Measurements from ENCODE around the gene ZNF516.

DNA sequence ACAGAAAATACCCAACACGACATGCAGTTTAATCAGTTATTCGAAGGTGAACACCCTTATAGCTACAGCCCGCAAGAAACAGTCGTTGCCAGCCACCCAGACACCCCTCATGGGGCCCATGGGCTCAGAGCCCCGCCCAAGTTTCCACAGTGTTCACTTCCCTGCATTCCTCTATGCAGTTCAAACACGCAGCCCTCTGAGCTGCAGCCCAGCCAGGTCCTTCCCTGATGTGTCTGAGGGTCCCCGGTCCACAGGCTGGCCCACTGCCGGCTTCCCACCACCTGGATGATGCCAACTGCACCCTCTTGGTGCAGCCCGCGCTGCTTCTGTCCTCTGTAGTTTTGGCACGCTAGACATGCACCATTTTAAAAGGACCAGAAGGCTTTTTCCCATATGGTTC, 87.4 kb downstream of the ZNF516 start:
- TF ChIP-seq, protein P1, sequence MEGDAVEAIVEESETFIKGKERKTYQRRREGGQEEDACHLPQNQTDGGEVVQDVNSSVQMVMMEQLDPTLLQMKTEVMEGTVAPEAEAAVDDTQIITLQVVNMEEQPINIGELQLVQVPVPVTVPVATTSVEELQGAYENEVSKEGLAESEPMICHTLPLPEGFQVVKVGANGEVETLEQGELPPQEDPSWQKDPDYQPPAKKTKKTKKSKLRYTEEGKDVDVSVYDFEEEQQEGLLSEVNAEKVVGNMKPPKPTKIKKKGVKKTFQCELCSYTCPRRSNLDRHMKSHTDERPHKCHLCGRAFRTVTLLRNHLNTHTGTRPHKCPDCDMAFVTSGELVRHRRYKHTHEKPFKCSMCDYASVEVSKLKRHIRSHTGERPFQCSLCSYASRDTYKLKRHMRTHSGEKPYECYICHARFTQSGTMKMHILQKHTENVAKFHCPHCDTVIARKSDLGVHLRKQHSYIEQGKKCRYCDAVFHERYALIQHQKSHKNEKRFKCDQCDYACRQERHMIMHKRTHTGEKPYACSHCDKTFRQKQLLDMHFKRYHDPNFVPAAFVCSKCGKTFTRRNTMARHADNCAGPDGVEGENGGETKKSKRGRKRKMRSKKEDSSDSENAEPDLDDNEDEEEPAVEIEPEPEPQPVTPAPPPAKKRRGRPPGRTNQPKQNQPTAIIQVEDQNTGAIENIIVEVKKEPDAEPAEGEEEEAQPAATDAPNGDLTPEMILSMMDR (IDR thresholded peaks at IDR 0.05; ENCODE audit: insufficient read depth, low read length), result no peak
- TF ChIP-seq, protein P2, sequence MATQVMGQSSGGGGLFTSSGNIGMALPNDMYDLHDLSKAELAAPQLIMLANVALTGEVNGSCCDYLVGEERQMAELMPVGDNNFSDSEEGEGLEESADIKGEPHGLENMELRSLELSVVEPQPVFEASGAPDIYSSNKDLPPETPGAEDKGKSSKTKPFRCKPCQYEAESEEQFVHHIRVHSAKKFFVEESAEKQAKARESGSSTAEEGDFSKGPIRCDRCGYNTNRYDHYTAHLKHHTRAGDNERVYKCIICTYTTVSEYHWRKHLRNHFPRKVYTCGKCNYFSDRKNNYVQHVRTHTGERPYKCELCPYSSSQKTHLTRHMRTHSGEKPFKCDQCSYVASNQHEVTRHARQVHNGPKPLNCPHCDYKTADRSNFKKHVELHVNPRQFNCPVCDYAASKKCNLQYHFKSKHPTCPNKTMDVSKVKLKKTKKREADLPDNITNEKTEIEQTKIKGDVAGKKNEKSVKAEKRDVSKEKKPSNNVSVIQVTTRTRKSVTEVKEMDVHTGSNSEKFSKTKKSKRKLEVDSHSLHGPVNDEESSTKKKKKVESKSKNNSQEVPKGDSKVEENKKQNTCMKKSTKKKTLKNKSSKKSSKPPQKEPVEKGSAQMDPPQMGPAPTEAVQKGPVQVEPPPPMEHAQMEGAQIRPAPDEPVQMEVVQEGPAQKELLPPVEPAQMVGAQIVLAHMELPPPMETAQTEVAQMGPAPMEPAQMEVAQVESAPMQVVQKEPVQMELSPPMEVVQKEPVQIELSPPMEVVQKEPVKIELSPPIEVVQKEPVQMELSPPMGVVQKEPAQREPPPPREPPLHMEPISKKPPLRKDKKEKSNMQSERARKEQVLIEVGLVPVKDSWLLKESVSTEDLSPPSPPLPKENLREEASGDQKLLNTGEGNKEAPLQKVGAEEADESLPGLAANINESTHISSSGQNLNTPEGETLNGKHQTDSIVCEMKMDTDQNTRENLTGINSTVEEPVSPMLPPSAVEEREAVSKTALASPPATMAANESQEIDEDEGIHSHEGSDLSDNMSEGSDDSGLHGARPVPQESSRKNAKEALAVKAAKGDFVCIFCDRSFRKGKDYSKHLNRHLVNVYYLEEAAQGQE (IDR thresholded peaks at IDR 0.05; ENCODE audit: insufficient replicate concordance, low read depth), result no peak
